Measurements from ENCODE around the gene NDUFC2. TPM values are rescaled to one million over a fixed set of nuclear protein-coding genes. Genes with fewer than 3 reads are reported as not detected.
A peak's percentile ranks its signal among the peaks of the same experiment; 100 is the strongest.

Gene NDUFC2
- total and polyA plus RNA-seq, 4 donors: 55.7 to 190 (median 171) TPM

DNA sequence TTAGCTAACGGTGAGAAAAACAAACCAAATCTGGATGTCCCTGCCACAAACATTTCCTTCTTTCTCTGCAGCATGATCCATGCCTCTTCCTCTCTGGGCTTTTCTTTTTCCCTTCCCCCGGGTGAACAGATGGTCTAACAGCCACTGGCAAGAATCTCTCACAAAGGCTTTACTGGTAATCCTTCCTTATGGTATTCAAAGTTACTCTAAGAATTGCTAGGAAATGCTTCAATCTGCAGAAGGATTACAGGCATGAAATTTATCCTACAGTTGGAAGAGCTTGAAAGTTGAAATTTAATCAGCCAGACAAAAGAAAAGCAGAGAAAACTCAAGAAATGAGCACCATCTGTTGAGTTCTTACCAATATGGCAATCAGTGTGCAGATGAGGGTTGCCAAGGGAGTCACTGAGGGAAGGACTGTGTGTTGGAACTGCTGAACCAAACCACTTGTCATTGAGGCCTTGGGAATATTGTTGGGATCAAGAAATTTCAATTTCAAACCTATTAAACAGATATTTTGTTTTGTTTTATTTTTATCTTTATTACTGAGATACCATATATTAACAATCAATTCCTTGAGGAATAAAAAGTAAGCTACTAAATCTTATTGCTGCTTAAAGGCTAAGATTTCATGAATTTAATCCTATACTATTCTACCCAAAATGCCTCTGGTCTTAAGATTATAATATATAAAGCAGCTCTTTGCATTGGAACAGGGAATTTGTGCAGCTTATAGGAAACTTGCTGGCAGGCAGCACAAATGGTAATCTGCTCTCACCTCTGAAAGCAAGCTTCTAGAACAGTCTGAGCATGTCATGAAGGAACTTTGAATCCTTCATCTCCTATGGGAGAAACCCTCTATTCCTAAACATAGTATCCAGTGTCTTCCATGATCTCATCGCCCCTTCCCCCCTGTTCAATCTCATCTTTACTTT, 29.7 kb upstream of the NDUFC2 start:
- no peak overlapping the region for H3K9ac ChIP-seq (ENCODE audit: insufficient read depth in 1 of 2, low read length in 2 of 2)
- no peaks in the 10 kb centered on the region for H3K27me3 ChIP-seq (ENCODE audit: control insufficient read depth in 3 of 3, insufficient read depth in 3 of 3, low read length in 2 of 3)
- peaks cover 5 to 15% (median 12%) of the 10 kb centered on the region in 4 donors for H3K36me3 ChIP-seq (ENCODE audit: control insufficient read depth in 4 of 4, insufficient read depth in 4 of 4, low read length in 4 of 4)
- no peaks in the 10 kb centered on the region for H3K4me1 ChIP-seq (ENCODE audit: control insufficient read depth in 5 of 5, insufficient read depth in 5 of 5, low read length in 5 of 5)
- H3K27ac ChIP-seq (ENCODE audit: low read depth in 1 of 2, low read length in 1 of 2): no peak overlapping the region
- TF ChIP-seq, protein P1, sequence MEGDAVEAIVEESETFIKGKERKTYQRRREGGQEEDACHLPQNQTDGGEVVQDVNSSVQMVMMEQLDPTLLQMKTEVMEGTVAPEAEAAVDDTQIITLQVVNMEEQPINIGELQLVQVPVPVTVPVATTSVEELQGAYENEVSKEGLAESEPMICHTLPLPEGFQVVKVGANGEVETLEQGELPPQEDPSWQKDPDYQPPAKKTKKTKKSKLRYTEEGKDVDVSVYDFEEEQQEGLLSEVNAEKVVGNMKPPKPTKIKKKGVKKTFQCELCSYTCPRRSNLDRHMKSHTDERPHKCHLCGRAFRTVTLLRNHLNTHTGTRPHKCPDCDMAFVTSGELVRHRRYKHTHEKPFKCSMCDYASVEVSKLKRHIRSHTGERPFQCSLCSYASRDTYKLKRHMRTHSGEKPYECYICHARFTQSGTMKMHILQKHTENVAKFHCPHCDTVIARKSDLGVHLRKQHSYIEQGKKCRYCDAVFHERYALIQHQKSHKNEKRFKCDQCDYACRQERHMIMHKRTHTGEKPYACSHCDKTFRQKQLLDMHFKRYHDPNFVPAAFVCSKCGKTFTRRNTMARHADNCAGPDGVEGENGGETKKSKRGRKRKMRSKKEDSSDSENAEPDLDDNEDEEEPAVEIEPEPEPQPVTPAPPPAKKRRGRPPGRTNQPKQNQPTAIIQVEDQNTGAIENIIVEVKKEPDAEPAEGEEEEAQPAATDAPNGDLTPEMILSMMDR (IDR thresholded peaks at IDR 0.05; ENCODE audit: control extremely low read depth, extremely low read depth): no peak
- no peak for ATAC-seq (ENCODE audit: insufficient read depth, low FRiP score)
- H3K9me3 ChIP-seq (ENCODE audit: control insufficient read depth in 4 of 4, insufficient read depth in 3 of 4, low read length in 3 of 4): no peaks in the 10 kb centered on the region
- H3K4me3 ChIP-seq: no peak overlapping the region
- 85% methylated on average over 3 of the region's 3 CpGs for WGBS, 2 donors
- peak in 2 of 3 donors; percentile 1 to 4 for DNase-seq

DNA sequence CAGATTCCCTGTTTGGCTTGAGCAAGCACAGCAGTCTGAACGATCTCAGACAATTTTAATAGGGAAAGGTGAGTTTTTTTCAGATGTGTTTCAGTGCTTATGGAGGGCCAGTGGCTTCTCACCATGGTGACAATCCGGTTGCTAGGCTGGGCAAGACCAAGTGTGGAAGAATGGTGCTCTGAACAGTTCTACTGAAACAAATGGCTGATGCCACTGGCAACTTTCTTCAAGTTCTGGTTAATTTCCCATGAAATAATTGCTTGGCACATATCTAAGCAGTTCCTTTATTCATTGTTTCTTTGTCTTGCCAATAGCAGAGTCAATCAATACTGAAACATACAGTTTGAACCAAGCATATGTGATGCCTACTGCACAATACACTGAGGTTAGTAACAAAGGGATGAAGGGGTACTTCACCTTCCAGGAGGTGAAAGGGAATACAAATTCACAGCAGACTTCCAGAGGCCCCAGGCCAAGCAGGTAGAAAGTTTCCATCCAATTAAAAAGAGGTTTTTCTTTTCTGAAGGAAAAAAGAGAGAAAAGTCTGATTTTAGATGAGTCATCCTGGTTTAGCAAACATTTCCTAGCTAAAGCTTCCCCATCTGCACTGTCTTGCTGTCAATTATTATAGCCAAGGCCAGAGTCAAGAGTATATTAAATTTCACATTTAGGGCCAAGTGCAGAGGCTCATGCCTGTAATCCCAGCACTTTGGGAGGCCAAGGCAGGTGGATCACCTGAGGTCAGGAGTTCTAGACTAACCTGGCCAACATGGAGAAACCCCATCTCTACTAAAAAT, 21.2 kb upstream of the NDUFC2 start:
- Histone ChIP-seq H3K9ac (ENCODE audit: insufficient read depth in 1 of 2, low read length in 2 of 2) (no peak overlapping the region), H3K36me3 (ENCODE audit: control insufficient read depth in 4 of 4, insufficient read depth in 4 of 4, low read length in 4 of 4) (peaks cover 5 to 19% (median 12%) of the 10 kb centered on the region in 4 donors), H3K27me3 (ENCODE audit: control insufficient read depth in 3 of 3, insufficient read depth in 3 of 3, low read length in 2 of 3) (no peaks in the 10 kb centered on the region), H3K9me3 (ENCODE audit: control insufficient read depth in 4 of 4, insufficient read depth in 3 of 4, low read length in 3 of 4) (no peaks in the 10 kb centered on the region), H3K27ac (ENCODE audit: low read depth in 1 of 2, low read length in 1 of 2) (no peak overlapping the region), H3K4me1 (ENCODE audit: control insufficient read depth in 5 of 5, insufficient read depth in 5 of 5, low read length in 5 of 5) (peaks cover 0 to 2% (median 0%) of the 10 kb centered on the region in 5 donors), H3K4me3 (no peak overlapping the region)
- 88 to 93% methylated on average over 2 of the region's 2 CpGs for WGBS, 2 donors
- TF ChIP-seq, protein P1 (IDR thresholded peaks at IDR 0.05; ENCODE audit: control extremely low read depth, extremely low read depth): no peak
- DNase-seq (no peak), ATAC-seq (ENCODE audit: insufficient read depth, low FRiP score) (no peak)

DNA sequence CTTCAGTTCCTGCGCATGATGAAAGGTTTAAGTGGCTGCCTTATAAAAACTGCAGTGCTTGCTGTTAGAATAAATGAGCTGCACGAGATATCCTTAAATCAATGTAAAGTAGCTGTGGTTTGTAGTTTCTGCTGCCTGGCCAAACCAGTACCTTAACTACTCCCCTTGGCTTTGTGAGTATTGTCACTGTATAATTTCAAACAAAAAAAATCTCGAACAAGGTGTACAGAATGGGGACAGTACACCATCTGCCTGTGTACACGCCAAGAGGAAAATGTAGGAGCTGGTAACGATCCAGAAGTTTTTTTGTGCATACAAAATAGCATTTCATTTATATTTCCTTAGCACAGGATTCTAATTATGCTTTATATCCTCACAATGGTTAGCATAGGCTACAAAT, 20.6 kb upstream of the NDUFC2 start:
- H3K9ac ChIP-seq (ENCODE audit: insufficient read depth in 1 of 2, low read length in 2 of 2): no peak overlapping the region
- peaks cover 0 to 2% (median 0%) of the 10 kb centered on the region in 5 donors for H3K4me1 ChIP-seq (ENCODE audit: control insufficient read depth in 5 of 5, insufficient read depth in 5 of 5, low read length in 5 of 5)
- TF ChIP-seq, protein P1 (IDR thresholded peaks at IDR 0.05; ENCODE audit: control extremely low read depth, extremely low read depth): no peak
- no peaks in the 10 kb centered on the region for H3K27me3 ChIP-seq (ENCODE audit: control insufficient read depth in 3 of 3, insufficient read depth in 3 of 3, low read length in 2 of 3)
- H3K4me3 ChIP-seq: no peak overlapping the region
- no peak for ATAC-seq (ENCODE audit: insufficient read depth, low FRiP score)
- no peak for DNase-seq
- 76 to 89% methylated on average over 5 of the region's 5 CpGs for WGBS, 2 donors
- H3K27ac ChIP-seq (ENCODE audit: low read depth in 1 of 2, low read length in 1 of 2): no peak overlapping the region
- H3K36me3 ChIP-seq (ENCODE audit: control insufficient read depth in 4 of 4, insufficient read depth in 4 of 4, low read length in 4 of 4): peaks cover 5 to 19% (median 12%) of the 10 kb centered on the region in 4 donors
- H3K9me3 ChIP-seq (ENCODE audit: control insufficient read depth in 4 of 4, insufficient read depth in 3 of 4, low read length in 3 of 4): no peaks in the 10 kb centered on the region

All from lung (tissue), 12 donors.